OCI-LY1 (cell line): Measurements from ENCODE around the gene RNGTT.

Experiments used
- H2AFZ ChIP-seq: fragments of 200-600 bp; sonication (generic), shearing (Covaris generic); 2 replicates; pipeline ENCODE4 v1.6.0; 2014; ENCODE audit warnings: antibody characterized with exemption, mild to moderate bottlenecking, low read length
- H3F3A ChIP-seq: fragments of 200-600 bp; sonication (generic), shearing (Covaris generic); 2 replicates; pipeline ENCODE4 v1.6.0; 2014; ENCODE audit warnings: mild to moderate bottlenecking, antibody characterized with exemption, low read length, moderate library complexity; ENCODE audit not compliant: insufficient read depth
- H3K27ac ChIP-seq: fragments of 200-600 bp; sonication (generic); 2 replicates; pipeline ENCODE4 v1.5.1; 2014; ENCODE audit warnings: low read length, mixed run types, mild to moderate bottlenecking, low read depth; ENCODE audit not compliant: poor library complexity, severe bottlenecking
- H3K27me3 ChIP-seq: fragments of 200-600 bp; sonication (generic); 2 replicates; pipeline ENCODE4 v1.6.0; 2014; ENCODE audit warnings: antibody characterized with exemption, mild to moderate bottlenecking, low read length, moderate library complexity; ENCODE audit not compliant: insufficient read depth
- H3K36me3 ChIP-seq: fragments of 200-600 bp; sonication (generic); 2 replicates; pipeline ENCODE4 v1.6.1; 2014; ENCODE audit warnings: mild to moderate bottlenecking, antibody characterized with exemption, low read length, moderate library complexity, mixed read lengths; ENCODE audit not compliant: insufficient read depth
- H3K4me1 ChIP-seq: fragments of 200-600 bp; sonication (generic); 2 replicates; pipeline ENCODE4 v1.5.1; 2014; ENCODE audit warnings: mild to moderate bottlenecking, low read length, moderate library complexity; ENCODE audit not compliant: insufficient read depth, severe bottlenecking
- H3K4me2 ChIP-seq: fragments of 200-600 bp; sonication (generic), shearing (Covaris generic); 2 replicates; pipeline ENCODE4 v1.6.1; 2014; ENCODE audit warnings: low read length
- H3K4me3 ChIP-seq: fragments of 200-600 bp; sonication (generic); 2 replicates; pipeline ENCODE4 v1.5.1; 2014; ENCODE audit warnings: low read length, low read depth, mild to moderate bottlenecking, mixed read lengths; ENCODE audit not compliant: poor library complexity, severe bottlenecking
- H3K79me2 ChIP-seq: fragments of 200-600 bp; shearing (Covaris generic); 2 replicates; pipeline ENCODE4 v1.6.1; 2016; ENCODE audit warnings: mixed run types, low read length, mixed read lengths; ENCODE audit not compliant: insufficient read depth
- H3K9ac ChIP-seq: fragments of 200-600 bp; sonication (generic), shearing (Covaris generic); 2 replicates; pipeline ENCODE4 v1.6.1; 2014; ENCODE audit warnings: mild to moderate bottlenecking, low read length, mixed read lengths
- H3K9me2 ChIP-seq: fragments of 200-600 bp; sonication (generic), shearing (Covaris generic); 2 replicates; pipeline ENCODE4 v1.6.1; 2014; ENCODE audit warnings: low read depth, mild to moderate bottlenecking, low read length, mixed read lengths
- H3K9me3 ChIP-seq: fragments of 200-600 bp; shearing (Covaris generic); 2 replicates; pipeline ENCODE4 v1.6.1; 2014; ENCODE audit warnings: low read length, mixed read lengths
- H4K20me1 ChIP-seq: fragments of 200-600 bp; sonication (generic), shearing (Covaris generic); 2 replicates; pipeline ENCODE4 v1.6.0; 2016; ENCODE audit warnings: mild to moderate bottlenecking, low read length; ENCODE audit not compliant: insufficient read depth
- CTCF ChIP-seq: fragments of 200-600 bp; sonication (generic), shearing (Covaris generic); IDR thresholded peaks from 2 replicates; pipeline ENCODE4 v1.5.1; 2017; ENCODE audit warnings: mild to moderate bottlenecking, antibody characterized with exemption, low read length, moderate library complexity, mixed read lengths
- EZH2 ChIP-seq: fragments of 200-600 bp; sonication (generic), shearing (Covaris generic); IDR thresholded peaks from 2 replicates; pipeline ENCODE4 v1.8.0; 2017; ENCODE audit warnings: borderline replicate concordance, mixed run types, mild to moderate bottlenecking, antibody characterized with exemption, low read length, moderate library complexity, mixed read lengths

RNGTT gene

GRCh38 chr6:89007209-89008000 lies 44.0 kb upstream of the RNGTT start:
- H3K9ac ChIP-seq = no peak overlapping the region
- no peaks in the 10 kb centered on the region for H3F3A ChIP-seq
- H3K27me3 ChIP-seq = no peaks in the 10 kb centered on the region
- H3K36me3 ChIP-seq = no peaks in the 10 kb centered on the region
- no peaks in the 10 kb centered on the region for H3K9me3 ChIP-seq
- H4K20me1 ChIP-seq = no peaks in the 10 kb centered on the region
- no peaks in the 10 kb centered on the region for H3K79me2 ChIP-seq
- TF ChIP-seq EZH2 (no peak), CTCF (no peak)
- H3K4me3 ChIP-seq = no peak overlapping the region
- no peak overlapping the region for H3K27ac ChIP-seq
- no peaks in the 10 kb centered on the region for H3K4me1 ChIP-seq
- H2AFZ ChIP-seq = no peak overlapping the region
- no peak overlapping the region for H3K4me2 ChIP-seq
- no peaks in the 10 kb centered on the region for H3K9me2 ChIP-seq

DNA sequence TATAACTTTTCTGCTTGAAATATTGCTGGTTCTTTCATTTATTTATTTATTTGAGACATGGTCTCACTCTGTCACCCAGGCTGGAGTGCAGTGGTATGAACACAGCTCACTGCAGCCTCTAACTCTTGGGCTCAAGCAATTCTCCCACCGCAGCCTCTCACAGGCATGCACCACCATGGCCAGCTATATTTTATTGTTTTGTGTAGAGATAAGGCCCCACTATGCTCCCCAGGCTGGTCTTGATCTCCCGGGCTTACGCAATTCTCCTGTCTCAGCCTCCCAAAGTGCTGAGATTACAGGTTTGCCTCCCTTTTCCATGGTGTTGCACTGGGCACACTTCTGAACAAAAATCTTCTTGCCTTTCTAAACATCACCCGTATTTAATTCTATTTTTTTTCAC lies 39.1 kb upstream of the RNGTT start:
- Histone ChIP-seq H3K9me3 (no peaks in the 10 kb centered on the region), H3K4me3 (no peak overlapping the region), H3K4me1 (no peaks in the 10 kb centered on the region), H3K9ac (no peak overlapping the region), H3K4me2 (no peak overlapping the region), H2AFZ (no peak overlapping the region), H3K79me2 (no peaks in the 10 kb centered on the region), H4K20me1 (no peaks in the 10 kb centered on the region), H3K9me2 (no peaks in the 10 kb centered on the region), H3K27ac (no peak overlapping the region), H3K27me3 (no peaks in the 10 kb centered on the region), H3K36me3 (no peaks in the 10 kb centered on the region), H3F3A (no peaks in the 10 kb centered on the region)
- TF ChIP-seq CTCF = no peak
- TF ChIP-seq EZH2 = no peak

DNA sequence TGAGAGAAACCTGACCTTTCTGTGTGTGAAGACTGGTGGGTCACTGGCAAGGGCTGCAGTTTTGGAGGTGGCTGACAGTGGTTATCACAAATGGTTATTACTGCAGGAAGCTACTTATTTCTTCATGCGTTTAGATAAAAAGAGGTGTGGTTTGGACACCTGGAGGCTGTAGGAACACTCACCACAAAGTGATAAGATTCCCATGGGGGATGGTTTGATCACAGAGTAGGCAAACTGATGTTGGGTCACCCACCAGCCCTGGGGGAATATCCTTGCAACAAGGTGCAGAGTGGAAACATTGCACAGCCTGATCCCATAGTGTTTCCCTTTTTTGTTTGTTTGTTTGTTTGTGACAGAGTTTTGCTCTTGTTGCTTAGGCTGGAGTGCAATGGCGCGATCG lies 33.9 kb upstream of the RNGTT start:
- H3K9me3 ChIP-seq = no peaks in the 10 kb centered on the region

More for the DNA sequence above, 33.9 kb upstream of the RNGTT start:
- H3K4me3 ChIP-seq = no peak overlapping the region
- no peaks in the 10 kb centered on the region for H3F3A ChIP-seq
- no peak overlapping the region for H2AFZ ChIP-seq
- no peaks in the 10 kb centered on the region for H3K27me3 ChIP-seq
- H3K4me1 ChIP-seq = no peaks in the 10 kb centered on the region
- no peak overlapping the region for H3K9ac ChIP-seq
- no peak overlapping the region for H3K4me2 ChIP-seq
- H3K36me3 ChIP-seq = no peaks in the 10 kb centered on the region
- no peaks in the 10 kb centered on the region for H4K20me1 ChIP-seq
- no peak overlapping the region for H3K27ac ChIP-seq
- TF ChIP-seq EZH2 (no peak), CTCF (no peak)
- no peaks in the 10 kb centered on the region for H3K9me2 ChIP-seq
- no peaks in the 10 kb centered on the region for H3K79me2 ChIP-seq
